Stimulated activated CD4-positive, alpha-beta T cell treated with anti-CD3 and anti-CD28 coated beads, TNF-alpha, amount 100 ng/mL, for 1 hour (primary cell): ENCODE data around the gene C1QTNF3.
"Not testable (repeated sequence)": the region's sequence is repeated elsewhere in the genome, so short reads cannot be mapped to it uniquely, and the experiment has no call there.

Experiments
- DNase-seq, 3 donors: peaks; one replicate each; pipeline ENCODE4 v3.0.0-alpha.2; 2020; ENCODE audit warnings: low read depth in 3 of 3, low spot score in 1 of 3

C1QTNF3 gene

GRCh38 chr5:34053133-34053532, 10.1 kb upstream of the C1QTNF3 start:
- DNase-seq = no peak

- no peak for DNase-seq
Observed at GRCh38 chr5:34051374-34051980, 8.5 kb upstream of the C1QTNF3 start.

- no peak for DNase-seq
Observed at GRCh38 chr5:34047774-34048572, 5.0 kb upstream of the C1QTNF3 start.

- DNase-seq = no peak
Observed at GRCh38 chr5:34047143-34047542, 4.1 kb upstream of the C1QTNF3 start.

GRCh38 chr5:34045996-34046395, 3.0 kb upstream of the C1QTNF3 start:
- no peak for DNase-seq

- DNase-seq = no peak
Observed at GRCh38 chr5:34045023-34045422, 2.0 kb upstream of the C1QTNF3 start.

- no peak for DNase-seq
Observed at GRCh38 chr5:34042321-34042720, 692 bp downstream of the C1QTNF3 start.

GRCh38 chr5:34041247-34041972, 1.6 kb downstream of the C1QTNF3 start:
- no peak for DNase-seq

GRCh38 chr5:34040472-34040871, 2.5 kb downstream of the C1QTNF3 start:
- DNase-seq = no peak

GRCh38 chr5:34039398-34040157, 3.4 kb downstream of the C1QTNF3 start:
- DNase-seq = no peak

GRCh38 chr5:34038838-34039237, 4.2 kb downstream of the C1QTNF3 start:
- DNase-seq = no peak

- no peak for DNase-seq
Observed at GRCh38 chr5:34038390-34038789, 4.6 kb downstream of the C1QTNF3 start.

GRCh38 chr5:34037726-34038125, 5.3 kb downstream of the C1QTNF3 start:
- DNase-seq = no peak

- DNase-seq = no peak
Observed at GRCh38 chr5:34035756-34036155, 7.3 kb downstream of the C1QTNF3 start.

GRCh38 chr5:34034534-34035327, 8.3 kb downstream of the C1QTNF3 start:
- no peak for DNase-seq

- DNase-seq = no peak
Observed at GRCh38 chr5:34031966-34032365, 11.0 kb downstream of the C1QTNF3 start.

- no peak for DNase-seq
Observed at GRCh38 chr5:34031117-34031516, 11.9 kb downstream of the C1QTNF3 start.

GRCh38 chr5:34030585-34030984, 12.4 kb downstream of the C1QTNF3 start:
- DNase-seq = not testable (repeated sequence)

GRCh38 chr5:34030048-34030447, 13.0 kb downstream of the C1QTNF3 start:
- no peak for DNase-seq

GRCh38 chr5:34028349-34028748, 14.7 kb downstream of the C1QTNF3 start:
- no peak for DNase-seq
